HG03575 (cell line): ENCODE data around the gene PCDHA7.
"Not testable (repeated sequence)": the region's sequence is repeated elsewhere in the genome, so short reads cannot be mapped to it uniquely, and the experiment has no call there.

Experiments
- ATAC-seq: cut with Tn5 transposase; IDR thresholded peaks from one replicate; pipeline ENCODE4 v1.9.1; 2021; ENCODE audit not compliant: unreplicated experiment, insufficient number of reproducible peaks, low FRiP score; ENCODE audit errors: extremely low read depth

Gene PCDHA7

GRCh38 chr5:140855772-140856674, 22.0 kb downstream of the PCDHA7 start, which contains the start of gene PCDHA10:
Gene PCDHA10 (plus strand): TSS chr5:140855897. CDS start chr5:140856049, 152 bp downstream.
- ATAC-seq: no peak

- ATAC-seq: no peak
These were observed 23.3 kb downstream of the PCDHA7 start for GRCh38 chr5:140857177-140857986.

- ATAC-seq: no peak
These were observed 23.8 kb downstream of the PCDHA7 start for GRCh38 chr5:140857987-140858240.

GRCh38 chr5:140862441-140863295, 28.6 kb downstream of the PCDHA7 start:
- no peak for ATAC-seq

GRCh38 chr5:140868721-140869554, 34.9 kb downstream of the PCDHA7 start, which contains the start of gene PCDHA11:
Gene PCDHA11 (plus strand): TSS chr5:140868957. CDS start chr5:140869104, 147 bp downstream.
- ATAC-seq: no peak

- no peak for ATAC-seq
These were observed 35.5 kb downstream of the PCDHA7 start for GRCh38 chr5:140869555-140869886.

- ATAC-seq: no peak
These were observed 36.4 kb downstream of the PCDHA7 start for GRCh38 chr5:140870221-140871201.

GRCh38 chr5:140875085-140876065, 41.3 kb downstream of the PCDHA7 start, which contains the start of gene PCDHA12:
Gene PCDHA12 (plus strand): TSS chr5:140875308. CDS start chr5:140875473, 165 bp downstream.
- no peak for ATAC-seq

- ATAC-seq: not testable (repeated sequence)
These were observed 42.6 kb downstream of the PCDHA7 start for GRCh38 chr5:140876541-140877261.

- ATAC-seq: no peak
These were observed 43.2 kb downstream of the PCDHA7 start for GRCh38 chr5:140877262-140877581.

- no peak for ATAC-seq
These were observed 48.0 kb downstream of the PCDHA7 start, which contains the start of gene PCDHA13 for GRCh38 chr5:140881889-140882590. Gene PCDHA13 (plus strand): TSS chr5:140882124. CDS start chr5:140882269, 145 bp downstream.

- ATAC-seq: no peak
These were observed 48.5 kb downstream of the PCDHA7 start for GRCh38 chr5:140882591-140882899.

GRCh38 chr5:140883373-140883772, 49.3 kb downstream of the PCDHA7 start:
- ATAC-seq: no peak

GRCh38 chr5:140883927-140884697, 50.0 kb downstream of the PCDHA7 start:
- ATAC-seq: no peak
